ENCODE data around the gene HLF.
"Not testable (repeated sequence)": the region's sequence is repeated elsewhere in the genome, so short reads cannot be mapped to it uniquely, and the experiment has no call there.

The HLF gene

DNA sequence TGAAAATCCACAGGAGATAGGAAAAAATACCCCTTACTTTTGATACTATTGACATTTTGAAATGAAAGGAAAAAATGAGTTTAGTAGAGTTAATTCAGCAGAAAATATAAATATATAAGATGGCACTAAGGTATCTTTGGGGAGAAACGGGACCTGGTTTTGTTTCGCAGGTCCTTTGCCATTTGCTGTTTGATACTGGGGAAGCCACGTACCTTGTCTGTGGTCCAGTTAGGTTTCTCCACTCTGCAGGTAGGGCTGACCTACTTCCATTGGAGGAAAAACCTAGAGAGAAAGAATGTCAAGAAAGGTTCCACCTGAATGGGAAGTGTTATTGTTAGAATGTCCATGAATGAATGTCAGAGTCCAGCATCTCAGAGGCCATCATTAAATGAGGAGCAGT, 48.1 kb downstream of the HLF start:
- DNase-seq (ENCODE audit: low spot score) = no peak

GRCh38 chr17:55314061-55314783, 49.5 kb downstream of the HLF start:
- DNase-seq (ENCODE audit: low spot score) = no peak

DNA sequence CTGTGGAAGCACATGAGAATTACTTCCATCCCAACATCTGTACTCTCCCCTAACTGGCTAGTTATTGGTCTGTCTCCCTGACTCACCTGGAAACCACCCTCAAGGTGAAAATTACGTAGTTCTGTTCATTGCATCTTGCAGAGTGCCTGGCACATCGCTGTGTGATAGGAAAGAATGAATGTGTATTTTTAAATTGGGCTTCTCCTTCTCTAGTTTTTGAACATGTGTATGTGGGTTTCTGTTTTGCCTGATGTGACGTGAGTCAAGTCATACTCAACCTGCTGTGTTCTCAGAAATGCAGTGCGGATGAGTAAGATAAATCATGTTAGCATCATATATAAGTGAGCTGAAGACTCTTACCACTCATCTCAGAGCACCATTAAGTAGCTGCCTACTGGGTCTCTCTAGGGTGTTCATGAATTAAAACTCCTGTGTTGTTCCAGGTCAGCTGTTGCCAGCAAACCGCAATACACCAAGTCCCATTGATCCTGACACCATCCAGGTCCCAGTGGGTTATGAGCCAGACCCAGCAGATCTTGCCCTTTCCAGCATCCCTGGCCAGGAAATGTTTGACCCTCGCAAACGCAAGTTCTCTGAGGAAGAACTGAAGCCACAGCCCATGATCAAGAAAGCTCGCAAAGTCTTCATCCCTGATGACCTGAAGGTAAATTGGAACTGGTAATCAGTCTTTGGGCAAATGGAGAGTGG, 50.2 kb downstream of the HLF start:
- DNase-seq (ENCODE audit: low spot score) = no peak

- DNase-seq (ENCODE audit: low spot score) = no peak
Observed at GRCh38 chr17:55316499-55316898, 51.7 kb downstream of the HLF start.

DNA sequence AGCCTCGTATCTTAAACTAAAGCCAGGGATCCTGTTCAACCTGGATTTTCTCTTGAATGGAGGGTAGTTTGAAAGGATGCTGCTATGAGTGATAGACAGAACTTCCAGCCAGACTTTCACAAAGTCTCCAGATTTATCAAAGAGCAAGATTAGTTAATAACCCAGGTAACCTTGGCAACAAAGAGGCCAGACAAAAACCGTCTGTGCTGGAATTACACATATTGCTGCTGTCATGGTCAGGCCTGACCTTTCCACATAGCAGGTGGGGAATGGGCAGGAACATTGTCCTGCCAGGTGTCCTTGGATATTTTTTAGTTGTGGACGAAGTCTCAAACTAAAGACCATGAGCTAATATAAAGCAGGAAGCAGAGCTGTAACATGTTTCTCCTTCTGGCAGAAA, 52.5 kb downstream of the HLF start:
- no peak for DNase-seq (ENCODE audit: low spot score)

GRCh38 chr17:55318081-55318480, 53.3 kb downstream of the HLF start:
- no peak for DNase-seq (ENCODE audit: low spot score)

DNA sequence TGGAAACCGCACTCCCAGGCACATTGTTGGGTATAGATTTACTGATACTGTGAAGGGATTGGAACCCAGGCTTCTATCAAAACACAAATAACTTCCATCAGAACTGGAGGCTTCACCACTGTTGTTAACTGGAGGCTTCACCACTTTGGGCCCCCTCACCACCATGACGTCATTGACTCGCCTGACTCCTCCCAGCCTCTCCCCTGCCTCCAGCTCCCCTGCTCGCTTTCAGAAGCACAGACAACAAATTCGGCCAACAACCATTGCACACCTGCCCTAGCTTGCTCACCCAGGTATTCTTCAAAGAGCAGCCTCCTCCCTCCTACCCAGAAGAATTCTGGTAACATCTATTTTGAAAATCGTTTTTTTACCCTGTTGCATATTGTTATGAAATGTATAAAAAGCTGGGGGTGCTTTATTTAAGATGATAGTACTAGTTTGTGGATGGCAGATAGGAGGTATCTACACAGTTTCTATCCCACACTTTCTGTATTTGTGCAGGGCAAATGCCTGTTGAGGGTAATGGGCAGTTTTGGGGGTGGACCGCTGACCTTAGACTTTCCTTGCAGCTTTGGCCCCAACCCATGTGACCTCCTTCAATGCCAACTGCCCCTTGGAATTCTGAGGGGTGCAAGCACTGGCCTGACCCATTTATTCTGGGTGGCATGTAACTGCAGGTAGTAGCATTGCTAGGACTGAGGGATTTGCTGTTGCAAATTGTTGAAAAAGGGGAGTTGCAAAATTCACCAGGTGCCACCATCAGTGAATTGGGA, 54.1 kb downstream of the HLF start:
- DNase-seq (ENCODE audit: low spot score) = no peak

- DNase-seq (ENCODE audit: low spot score) = no peak
Observed at GRCh38 chr17:55319933-55320593, 55.3 kb downstream of the HLF start.

- DNase-seq (ENCODE audit: low spot score) = no peak
Observed at GRCh38 chr17:55320594-55321426, 56.0 kb downstream of the HLF start.

DNA sequence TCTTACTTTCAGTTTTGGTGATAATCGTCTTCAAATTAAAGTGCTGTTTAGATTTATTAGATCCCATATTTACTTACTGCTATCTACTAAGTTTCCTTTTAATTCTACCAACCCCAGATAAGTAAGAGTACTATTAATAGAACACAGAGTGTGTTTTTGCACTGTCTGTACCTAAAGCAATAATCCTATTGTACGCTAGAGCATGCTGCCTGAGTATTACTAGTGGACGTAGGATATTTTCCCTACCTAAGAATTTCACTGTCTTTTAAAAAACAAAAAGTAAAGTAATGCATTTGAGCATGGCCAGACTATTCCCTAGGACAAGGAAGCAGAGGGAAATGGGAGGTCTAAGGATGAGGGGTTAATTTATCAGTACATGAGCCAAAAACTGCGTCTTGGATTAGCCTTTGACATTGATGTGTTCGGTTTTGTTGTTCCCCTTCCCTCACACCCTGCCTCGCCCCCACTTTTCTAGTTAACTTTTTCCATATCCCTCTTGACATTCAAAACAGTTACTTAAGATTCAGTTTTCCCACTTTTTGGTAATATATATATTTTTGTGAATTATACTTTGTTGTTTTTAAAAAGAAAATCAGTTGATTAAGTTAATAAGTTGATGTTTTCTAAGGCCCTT, 56.8 kb downstream of the HLF start:
- no peak for DNase-seq (ENCODE audit: low spot score)

GRCh38 chr17:55322453-55322985, 57.8 kb downstream of the HLF start:
- no peak for DNase-seq (ENCODE audit: low spot score)

- DNase-seq (ENCODE audit: low spot score) = no peak
Observed at GRCh38 chr17:55323518-55324295, 58.9 kb downstream of the HLF start.

GRCh38 chr17:55324296-55324978, 59.7 kb downstream of the HLF start:
- no peak for DNase-seq (ENCODE audit: low spot score)

DNA sequence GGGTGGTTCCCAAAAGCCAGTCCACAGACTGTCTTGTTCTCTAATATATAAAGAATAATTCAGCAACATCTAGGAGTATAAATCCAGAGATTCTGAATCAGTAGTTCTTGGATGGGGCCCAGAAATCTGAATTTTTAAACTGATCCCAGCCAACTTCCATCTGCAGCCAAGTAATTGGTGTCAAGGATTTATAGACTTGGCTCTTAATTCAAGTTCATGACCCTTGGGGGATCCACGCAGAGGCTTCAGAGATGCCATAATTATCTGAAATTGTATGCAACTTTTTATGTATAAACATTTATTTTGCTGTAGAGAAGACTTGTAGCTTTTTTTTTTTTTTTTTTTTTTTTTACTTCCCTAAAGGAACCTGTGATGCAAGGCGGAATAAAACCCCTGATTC, 60.6 kb downstream of the HLF start:
- no peak for DNase-seq (ENCODE audit: low spot score)

DNA sequence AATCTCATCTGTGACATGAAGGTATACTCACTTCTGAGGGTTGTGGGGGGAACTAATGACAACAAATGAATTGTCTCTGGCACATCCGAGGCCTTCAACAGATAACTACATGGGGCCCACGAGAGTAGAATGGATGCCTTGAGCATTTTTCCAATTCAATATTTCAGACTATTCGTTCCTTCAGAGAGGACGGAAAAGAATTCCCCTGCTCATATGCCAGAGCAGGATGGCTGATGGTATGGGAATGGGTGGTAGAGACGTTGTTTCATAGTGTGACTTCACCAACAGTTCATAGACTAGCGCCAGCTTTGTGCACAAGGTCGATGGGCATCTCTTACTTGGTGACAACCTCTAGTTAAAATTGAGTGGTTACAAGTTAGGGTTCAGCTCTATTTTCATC, 61.3 kb downstream of the HLF start:
- no peak for DNase-seq (ENCODE audit: low spot score)

- DNase-seq (ENCODE audit: low spot score) = no peak
Observed at GRCh38 chr17:55327225-55328088, 62.7 kb downstream of the HLF start.

DNA sequence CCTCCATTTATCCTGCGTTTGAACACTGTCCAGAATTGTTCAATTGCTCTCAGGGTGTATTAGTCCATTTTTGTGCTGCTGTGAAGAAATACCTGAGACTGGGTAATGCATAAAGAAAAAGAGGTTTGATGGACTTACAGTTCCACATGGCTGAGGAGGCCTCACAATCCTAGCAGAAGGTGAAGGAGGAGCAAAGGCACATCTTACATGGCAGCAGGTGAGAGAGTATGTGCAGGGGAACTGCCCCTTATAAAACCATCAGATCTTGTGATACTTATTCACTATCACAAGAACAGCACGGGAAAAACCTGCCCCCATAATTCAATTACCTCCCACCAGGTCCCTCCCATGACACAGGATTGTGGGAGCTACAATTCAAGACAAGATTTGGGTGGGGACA, 63.8 kb downstream of the HLF start:
- DNase-seq (ENCODE audit: low spot score) = not testable (repeated sequence)

DNA sequence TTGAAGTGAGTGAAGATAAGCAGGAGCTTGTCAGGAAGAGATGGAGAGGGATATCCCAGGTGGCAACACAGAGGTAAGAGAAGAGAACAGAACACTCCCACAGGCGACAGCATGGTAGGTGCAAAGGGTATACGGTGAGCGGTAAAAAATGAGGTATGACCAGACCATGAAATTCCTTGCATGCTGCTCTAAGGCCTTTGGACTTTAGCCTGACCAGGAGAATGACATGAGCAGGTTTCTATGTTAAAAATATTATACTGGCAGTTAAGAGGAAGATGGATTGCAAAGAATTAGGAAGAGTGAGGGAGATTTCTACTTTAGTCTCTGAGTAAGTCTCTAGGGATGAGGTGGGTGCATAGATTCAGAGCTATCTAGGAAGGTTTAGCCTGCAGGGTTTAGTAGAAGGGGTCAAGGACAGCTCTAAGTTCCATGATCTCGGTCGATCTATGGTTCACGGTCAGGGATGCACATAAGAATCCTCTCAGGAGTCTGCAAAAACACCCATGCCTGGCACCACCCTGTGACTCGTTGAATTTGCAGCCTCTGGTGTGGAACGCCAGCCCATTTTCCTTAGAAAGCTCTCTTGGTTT, 65.7 kb downstream of the HLF start:
- DNase-seq (ENCODE audit: low spot score) = no peak

Measured in GM03348 (cell line).